HG02678 (cell line): ENCODE results near the gene NIPAL3.
A peak's percentile ranks its signal among the peaks of the same experiment; 100 is the strongest.

Experiments
- ATAC-seq: cut with Tn5 transposase; IDR thresholded peaks from one replicate; pipeline ENCODE4 v1.9.1; 2021; ENCODE audit warnings: mild to moderate bottlenecking, moderate library complexity; ENCODE audit not compliant: unreplicated experiment

Gene NIPAL3

DNA sequence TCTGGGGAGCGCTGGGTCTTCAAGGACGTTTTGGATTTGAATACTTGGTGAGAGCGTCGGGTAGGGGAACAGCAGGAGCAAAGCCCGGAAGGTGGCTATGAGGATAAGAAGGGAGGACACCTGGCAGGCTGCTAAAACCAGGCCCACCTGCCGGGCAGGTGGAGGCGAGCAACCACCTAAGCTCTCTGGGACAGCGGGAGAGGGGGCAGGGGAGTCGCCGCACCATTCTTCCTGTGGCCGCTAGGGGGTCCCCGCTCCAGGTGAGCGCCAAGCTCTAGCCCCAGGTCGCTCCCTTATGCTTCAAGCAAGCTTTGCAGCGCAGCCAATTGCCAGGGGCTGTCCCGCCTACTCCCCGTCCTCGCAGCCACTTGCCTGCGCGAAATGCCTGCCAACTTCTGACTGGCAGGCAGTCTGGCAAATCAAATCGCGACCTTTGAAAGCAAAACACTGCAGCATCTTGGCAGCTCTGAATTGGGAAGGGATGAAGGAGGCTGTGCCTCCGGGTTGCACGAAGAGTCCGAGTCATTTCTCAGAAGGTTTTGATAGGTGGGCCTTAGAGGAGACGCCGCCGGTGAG is at the start of gene NIPAL3:
NIPAL3 (plus strand) TSS at position 469 of the 576 bp plus-strand sequence. CDS start 3,746 bp downstream, outside the sequence.
- peak; percentile 96 for ATAC-seq

DNA sequence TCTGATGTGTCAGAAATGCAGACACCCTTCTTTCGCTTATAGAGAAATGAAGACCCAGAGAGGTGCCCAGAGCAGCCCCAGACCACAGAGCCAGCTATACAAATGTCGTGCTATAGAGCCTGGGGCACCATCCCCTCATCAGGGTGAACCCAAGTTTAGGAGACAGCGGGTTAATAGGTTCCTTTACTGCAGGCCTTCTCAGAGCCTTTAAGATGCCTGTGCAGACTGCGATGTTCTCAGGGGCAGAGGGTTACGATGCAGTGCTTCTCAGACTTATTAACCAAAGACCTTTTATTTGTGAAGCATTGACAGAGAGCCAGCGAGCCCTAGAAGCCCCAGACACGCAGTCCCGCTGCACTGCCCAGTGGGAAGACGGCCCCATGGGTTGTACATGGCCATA is 48.9 kb upstream of the NIPAL3 start:
- ATAC-seq: no peak

DNA sequence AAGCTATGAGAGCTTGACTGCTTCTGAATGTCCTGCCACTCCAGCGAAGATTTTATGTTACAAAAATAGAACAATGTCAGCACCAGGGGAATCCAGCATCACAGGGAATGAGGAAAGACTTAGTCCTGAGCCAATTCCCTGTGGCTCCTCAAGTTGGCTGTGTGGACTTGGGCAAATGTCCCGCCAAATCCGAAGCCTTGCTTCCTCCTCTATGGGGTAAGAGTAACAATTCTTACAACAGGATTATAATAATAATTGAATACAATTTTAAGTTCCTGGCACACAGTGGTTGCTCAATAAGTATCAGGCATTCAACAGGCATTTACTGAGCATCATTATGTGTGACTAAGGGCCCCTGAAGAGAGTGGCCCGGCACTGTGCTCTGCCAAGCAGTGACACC is 46.4 kb upstream of the NIPAL3 start:
- no peak for ATAC-seq

DNA sequence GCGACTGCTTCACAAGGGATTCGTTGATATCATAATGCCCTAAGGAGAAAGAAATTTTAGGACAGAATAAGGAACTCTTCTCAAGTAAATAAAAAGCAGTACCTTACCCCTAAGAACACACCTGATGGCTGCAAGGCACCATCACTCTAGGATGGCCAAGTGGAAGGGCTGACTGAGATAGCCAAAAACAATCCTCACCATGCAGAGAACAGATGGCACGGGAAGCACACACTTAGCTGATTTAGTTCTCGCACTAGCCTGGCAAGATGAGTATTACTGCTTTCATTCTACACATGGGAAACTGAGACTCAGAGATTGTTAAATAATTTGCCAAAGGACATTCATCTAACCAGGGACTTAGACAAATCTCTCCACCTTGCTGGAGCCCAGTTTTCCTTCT is 45.8 kb upstream of the NIPAL3 start:
- ATAC-seq: no peak

DNA sequence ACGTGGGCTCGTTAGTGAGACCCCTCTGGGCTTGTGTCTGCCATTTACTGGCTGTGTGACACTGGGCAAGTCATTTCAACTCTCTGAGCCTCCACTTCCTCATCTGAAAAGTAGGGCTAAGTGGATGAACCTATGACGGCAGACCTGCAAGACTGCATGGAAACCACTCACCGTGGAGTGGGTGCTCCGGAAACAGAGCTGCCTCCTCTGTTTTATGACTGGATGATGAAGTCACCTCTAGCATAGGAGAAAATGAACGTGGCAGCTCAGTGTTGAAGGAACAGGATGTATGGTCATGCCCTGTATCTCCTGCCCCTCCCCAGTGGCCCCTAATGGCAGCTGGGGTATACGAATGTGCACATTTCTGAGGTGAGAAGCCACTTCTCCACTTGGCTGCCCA is 42.6 kb upstream of the NIPAL3 start:
- no peak for ATAC-seq

DNA sequence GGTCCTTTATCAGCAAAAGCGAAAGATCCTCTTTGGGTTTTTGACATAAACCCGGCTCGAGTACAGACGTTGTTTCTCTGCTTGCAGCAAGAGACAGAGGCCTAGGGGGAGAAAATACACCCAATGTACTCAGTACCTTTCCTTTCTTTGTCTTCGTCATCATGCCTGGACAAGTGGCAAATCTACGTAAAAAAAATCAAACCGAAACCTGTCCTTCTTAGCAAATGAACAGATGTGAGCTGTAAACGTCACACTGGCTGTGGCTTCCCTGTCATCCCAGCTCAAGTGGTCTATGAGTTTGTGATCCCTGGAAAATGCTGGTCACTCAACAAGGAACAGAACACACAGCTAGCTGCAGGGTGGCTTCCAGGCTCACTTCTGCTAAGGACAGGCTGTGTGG is 41.9 kb upstream of the NIPAL3 start:
- ATAC-seq: no peak

DNA sequence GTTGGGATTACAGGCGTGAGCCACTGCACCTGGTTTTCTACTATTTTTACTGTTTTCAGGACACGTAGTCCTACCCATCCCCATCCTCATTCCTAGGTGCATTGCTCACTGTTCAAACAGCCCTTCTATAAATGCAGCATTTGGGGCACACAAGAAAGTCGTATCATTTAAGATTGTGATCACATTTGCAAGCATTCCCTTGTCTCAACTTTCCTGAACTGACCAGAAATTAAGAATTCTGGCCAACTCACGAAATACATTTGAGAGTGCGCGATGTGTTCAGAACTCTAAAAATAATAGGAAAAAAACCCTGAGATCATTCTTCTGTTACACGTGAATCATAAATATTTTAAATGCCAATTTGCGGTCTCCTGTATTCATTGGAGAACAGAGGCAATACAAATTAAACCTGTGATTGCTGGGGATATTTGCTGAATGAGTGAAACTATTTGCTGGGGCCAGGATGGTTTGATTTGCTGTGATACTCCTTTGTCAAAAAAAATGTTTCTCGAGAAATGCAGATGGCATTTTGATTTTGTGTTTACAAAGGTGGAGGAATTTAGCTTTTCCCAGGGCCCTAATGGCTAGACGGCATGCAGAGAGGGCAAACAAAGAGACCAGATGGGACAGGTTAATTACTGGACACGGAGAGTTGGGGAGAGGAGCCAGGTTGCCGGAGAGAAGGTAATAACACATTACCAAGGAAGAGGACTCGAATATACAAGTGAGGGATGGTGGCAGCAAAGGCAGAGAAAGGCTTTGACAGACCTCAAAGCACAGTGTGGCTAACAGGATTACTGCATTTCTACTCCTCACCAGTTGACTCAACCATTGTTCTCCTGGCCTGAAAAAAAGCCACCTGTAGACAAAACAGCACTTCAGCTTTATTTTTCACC is 40.5 kb upstream of the NIPAL3 start:
- no peak for ATAC-seq

DNA sequence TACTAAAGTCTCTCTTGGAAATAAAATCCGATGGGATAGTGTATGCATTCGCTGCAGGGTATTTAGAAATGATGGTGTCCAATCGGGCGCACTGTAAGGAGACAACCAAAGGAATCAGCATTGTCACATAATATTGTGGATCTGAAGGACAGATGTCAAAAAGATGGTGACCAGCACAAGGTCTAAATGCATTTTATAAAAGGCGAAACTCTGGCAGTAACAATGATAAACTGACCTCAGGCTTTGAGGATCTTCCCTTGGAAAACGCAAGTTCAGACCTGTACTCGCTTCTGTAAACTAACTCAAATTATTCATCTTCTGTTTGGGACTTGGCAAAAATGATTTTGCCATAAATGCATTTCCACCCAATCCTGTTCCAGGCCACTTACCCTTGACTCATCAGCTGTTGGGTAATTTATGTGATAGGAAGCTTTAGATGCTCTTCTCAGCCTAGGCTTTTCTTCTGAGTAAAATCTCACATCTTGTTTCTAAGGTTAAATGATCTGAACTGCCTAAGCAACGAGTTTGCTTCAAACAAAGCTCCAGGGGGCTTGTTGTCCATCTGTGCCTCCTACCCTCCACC is 35.8 kb upstream of the NIPAL3 start:
- ATAC-seq: no peak

DNA sequence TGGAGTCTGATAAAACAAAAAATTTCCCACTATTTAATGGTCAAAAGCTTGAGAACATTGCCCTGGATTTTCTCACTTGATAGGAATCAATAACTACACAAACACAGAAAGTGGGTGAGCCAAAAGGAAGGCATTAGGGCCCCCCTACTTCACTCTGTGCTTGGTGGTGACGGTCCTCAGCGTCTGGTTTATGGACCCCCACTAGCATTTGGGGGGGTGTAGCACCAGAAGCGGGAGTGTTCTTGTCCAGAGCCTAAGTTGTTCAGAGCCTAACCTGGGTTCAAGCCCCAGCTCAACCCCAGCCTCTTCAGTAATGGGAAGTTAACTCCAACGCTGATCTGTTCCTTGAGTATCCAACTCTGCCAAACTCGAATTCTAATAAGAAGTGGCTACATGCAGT is 35.1 kb upstream of the NIPAL3 start:
- no peak for ATAC-seq

DNA sequence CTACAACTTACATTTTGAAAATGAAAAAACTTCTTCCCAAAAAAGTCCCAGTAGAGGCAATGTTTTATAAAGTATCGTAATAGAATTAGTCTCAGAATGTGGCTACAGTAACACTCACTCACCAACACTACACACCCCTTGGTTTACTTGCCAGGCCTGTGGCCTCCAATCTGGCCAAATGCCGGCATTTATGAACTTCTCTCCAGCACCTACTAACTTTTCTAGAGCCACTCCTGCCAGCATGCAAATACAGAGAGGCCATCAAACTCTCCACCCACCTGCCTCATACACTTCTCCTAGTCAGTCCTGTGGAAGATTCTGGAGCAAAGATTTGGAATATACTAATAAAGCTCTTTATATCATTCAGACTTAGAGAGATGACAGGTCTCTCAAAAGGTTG is 34.3 kb upstream of the NIPAL3 start:
- no peak for ATAC-seq

DNA sequence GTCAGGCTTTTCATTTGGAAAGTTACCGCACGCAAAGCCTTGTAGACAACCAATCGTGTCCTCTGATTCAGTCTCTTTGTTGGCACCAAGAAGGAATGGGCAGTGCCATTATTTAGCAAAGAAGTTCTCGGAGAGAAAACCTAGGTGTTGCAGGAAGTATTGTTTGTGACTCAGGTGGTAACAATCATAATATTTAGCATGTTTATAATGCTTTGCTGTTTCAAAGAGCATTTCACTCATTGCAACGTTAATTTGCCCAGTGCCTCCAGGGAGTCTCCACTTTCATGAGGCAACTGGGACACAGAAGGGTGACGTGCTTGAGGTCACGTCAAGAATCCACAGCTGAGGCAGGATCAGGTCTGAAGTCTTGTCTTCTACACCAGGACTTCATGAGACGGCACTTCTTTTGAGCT is 33.4 kb upstream of the NIPAL3 start:
- no peak for ATAC-seq

DNA sequence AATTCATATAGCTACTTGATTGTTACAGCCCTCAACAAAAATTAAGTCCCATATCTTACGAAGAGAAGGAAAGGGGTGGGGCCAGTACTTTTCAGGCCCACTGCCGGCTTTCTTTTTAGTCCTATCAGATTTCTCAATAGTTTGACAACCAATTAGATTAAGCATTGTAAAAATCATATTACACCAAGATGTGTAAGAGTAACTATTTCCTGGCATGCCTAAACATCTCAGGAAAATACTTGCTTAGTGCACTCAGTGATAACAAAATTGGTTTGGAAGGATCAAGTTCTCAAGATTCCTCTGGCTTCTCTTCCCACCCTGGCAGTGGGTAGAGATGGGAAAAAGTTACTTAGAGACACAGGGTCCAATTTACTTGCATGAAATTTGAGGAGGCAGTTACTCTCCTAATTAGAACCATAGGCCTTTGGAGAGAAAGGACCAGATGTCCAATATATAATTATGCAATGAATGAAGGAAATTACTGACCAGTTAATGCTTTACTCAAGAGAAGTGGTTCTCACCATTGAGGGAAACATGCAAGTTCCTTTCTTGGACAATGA is 32.1 kb upstream of the NIPAL3 start:
- no peak for ATAC-seq

DNA sequence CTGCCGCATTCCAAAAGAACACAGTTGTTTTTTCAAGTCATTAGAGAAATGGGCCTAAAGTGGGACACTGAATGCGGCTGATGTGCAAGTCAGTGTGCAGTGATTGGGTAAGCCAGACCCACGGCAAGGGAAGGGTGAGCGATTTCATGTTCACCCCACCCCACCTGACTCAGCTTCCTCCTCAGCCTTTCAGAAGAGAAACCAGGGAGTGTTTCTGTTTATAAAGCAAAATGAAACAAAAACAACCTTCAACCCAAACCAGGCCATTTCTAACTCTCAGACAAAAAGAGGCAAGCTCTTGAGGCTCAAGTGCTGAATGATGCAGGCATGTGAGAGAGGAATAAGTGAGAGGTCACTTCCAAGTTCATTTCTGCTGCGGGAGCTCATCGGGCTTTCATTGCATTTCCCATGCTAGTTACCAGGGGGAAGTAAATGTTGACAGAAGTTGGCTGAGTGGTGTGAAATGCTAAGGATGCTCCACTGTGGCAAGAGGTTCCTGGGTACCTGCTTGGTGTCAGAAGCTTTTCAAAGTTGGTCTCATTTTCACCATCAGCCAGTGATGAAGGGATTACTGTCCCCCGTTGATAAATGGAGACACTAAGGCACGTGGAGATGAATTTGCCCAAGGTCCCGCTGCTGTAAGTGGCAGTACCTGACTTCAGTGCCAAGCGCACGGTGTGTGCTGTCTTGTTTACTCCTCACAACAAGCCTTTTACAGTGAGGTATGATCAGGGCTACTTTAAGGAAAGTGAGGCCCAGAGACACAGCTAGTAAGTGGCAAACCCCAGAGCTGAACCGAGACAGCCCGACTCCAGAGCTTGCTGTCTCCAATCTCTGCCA is 31.1 kb upstream of the NIPAL3 start:
- peak; percentile 68 for ATAC-seq

DNA sequence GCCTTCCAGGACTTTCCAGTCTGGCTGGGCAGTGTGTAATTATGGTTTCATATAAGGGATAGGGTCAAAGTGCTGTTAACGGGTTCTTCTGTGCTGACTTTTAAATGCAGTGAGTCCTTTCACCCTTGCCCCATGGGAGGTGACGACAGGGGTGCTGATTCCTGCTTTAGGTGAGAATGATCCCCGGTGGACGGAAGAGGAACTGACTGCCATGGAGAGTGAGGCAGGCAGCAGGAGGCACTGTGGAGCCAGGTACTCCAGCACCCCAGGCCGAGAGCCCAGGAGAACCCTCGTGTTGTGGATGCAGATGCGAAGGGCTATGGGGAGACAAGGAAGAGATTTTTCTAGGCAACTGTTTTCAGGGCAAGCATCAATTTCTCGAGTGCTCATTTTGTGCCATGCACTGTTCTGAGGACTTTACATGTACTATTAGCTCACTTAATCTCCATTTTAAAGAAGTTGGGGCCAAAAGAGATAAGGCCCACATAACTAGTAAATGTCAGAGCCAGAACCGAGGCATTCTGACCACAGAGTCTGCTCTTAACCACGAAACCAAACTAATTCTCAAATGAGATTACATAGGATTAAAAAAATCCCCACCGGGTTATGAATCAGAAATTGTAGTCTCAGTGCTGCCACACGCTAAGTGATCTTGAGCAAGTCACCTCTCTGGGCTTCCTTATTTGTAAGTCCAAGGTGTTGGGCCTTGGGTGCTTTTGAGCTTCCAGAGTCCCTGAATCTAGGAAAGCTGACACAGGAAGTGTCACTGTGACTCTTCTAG is 30.3 kb upstream of the NIPAL3 start:
- no peak for ATAC-seq

DNA sequence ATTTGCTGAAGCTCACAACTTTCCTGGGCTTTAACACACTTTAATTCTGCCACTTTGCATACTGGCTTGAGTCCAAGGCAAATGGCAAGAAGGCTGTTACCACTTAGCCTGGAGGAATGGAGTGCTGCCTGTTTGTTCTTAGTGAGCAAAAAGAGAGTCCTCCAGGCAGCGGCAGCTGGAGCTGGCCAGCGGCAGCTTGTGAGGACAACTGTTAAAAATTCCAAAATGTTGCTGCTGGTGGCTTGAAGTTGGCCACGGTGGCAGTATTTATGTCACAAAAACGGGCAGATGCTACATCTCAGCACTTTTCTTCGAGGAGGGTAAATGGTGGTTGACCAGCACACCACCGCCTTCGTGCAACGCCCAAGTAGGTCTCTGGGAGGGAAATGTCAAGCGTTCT is 29.4 kb upstream of the NIPAL3 start:
- ATAC-seq: no peak

DNA sequence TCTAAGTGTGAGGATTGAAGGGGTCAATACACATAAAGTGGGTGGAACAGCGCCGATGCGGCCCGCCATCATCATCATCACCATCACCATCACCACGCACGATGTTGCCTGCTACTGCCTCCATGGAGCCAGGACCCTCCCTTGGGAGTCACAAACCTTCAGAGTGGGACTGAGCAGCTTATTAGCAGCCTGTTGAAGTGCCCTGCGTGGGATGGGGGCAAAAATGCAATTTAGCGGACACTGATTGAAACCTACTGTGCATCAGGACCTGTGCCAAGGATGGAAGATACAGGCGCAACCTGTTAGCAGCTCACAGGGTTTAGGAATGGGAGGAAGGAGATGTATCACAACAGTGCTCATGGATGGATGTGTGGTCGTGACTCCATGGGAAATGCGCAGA is 28.7 kb upstream of the NIPAL3 start:
- no peak for ATAC-seq

DNA sequence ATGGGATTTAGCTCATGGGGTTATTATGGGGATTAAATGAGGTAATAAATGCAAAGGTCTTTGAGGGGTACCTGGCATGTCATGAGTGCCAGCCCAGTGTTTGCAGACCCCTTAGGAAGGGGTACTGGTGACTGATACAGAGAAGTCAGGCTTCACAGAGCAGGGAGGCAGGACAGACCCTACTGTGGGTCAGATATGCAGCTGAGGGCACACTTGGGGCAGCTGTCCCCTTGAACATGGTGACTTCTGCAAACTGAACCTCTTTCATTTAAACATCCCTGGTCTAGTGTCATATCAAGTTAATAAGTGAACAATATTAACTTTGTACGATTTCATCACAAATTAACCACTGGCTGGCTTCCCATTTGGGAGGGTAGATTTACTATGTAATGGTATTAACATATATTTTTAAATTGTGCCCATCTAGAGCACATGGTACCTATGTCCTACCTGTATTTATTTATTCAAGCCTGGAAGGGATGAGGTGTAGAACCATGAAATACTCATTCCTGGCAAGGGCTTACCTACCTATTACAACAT is 27.9 kb upstream of the NIPAL3 start:
- no peak for ATAC-seq

DNA sequence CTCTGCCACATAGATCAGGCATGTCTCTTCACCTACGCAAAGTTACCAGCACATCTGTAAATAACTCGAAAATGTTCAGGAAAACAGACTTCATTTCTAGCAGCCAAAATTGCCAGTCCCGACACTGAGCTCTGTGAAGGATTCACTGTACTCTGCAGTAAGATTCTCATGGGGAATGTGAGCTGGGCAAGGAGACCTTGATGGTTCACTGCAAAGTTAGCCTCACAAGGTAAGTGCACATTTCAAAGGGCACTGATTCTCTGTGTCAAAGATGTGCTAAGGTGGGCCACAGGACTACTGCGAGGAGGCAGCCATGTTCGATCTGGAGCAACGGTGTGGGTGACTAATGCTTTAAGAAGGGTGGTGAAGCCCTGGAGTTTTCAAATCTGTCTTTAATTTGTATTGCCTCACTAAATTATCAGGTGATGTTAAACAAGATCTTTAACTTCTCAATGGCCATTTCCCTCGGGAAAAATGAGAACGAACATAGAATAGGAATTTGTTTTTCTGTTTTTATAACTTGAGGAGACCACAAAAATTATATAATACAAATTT is 27.2 kb upstream of the NIPAL3 start:
- no peak for ATAC-seq

DNA sequence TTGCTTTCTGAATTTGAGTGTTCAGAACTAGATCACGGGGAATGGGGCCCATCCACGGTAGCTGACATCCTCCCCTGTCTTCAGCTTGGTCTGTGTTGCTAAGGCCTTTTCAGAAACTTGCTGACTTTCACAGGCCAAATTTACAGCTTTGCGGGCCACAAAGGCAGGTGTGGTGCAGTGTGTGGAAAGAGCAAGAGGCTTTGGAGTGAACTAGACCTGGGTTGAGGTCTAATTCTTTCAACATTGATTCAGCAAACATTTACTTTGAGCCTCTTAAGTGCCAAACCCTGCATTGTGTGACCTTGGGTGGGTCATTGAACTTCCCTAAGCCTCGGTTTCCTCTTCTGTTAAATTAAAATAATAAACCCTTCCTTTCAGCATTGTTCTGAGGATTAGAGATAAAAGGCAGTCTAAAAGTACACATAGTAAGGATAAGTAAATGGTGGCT is 26.3 kb upstream of the NIPAL3 start:
- no peak for ATAC-seq
